ENCODE data around the gene PHF3.
A peak's percentile ranks its signal among the peaks of the same experiment; 100 is the strongest.

Gene PHF3

GRCh38 chr6:63672582-63673129 is 37.1 kb downstream of the PHF3 start:
- Mint-ChIP-seq H3K27ac (no peak overlapping the region), H3K9me3 (no peaks in the 10 kb centered on the region), H3K27me3 (no peaks in the 10 kb centered on the region), H3K36me3 (ENCODE audit: low read depth) (peaks cover 9% of the 10 kb centered on the region), H3K4me1 (peaks cover 38% of the 10 kb centered on the region), H3K4me3 (no peak overlapping the region)
- no peak for ATAC-seq
- no peak for DNase-seq

GRCh38 chr6:63673692-63674091 is 38.1 kb downstream of the PHF3 start:
- Mint-ChIP-seq H3K9me3 (no peaks in the 10 kb centered on the region), H3K27ac (no peak overlapping the region), H3K27me3 (no peaks in the 10 kb centered on the region), H3K4me3 (no peak overlapping the region), H3K4me1 (peaks cover 36% of the 10 kb centered on the region), H3K36me3 (ENCODE audit: low read depth) (peaks cover 9% of the 10 kb centered on the region)
- DNase-seq (no peak), ATAC-seq (no peak)

GRCh38 chr6:63674635-63675034 is 39.0 kb downstream of the PHF3 start:
- H3K4me1 Mint-ChIP-seq = peaks cover 38% of the 10 kb centered on the region
- peaks cover 10% of the 10 kb centered on the region for H3K36me3 Mint-ChIP-seq (ENCODE audit: low read depth)
- DNase-seq (no peak), ATAC-seq (peak; percentile 52)
- H3K9me3 Mint-ChIP-seq = no peaks in the 10 kb centered on the region
- H3K4me3 Mint-ChIP-seq = no peak overlapping the region
- no peaks in the 10 kb centered on the region for H3K27me3 Mint-ChIP-seq
- H3K27ac Mint-ChIP-seq = no peak overlapping the region

GRCh38 chr6:63675138-63675537 is 39.5 kb downstream of the PHF3 start:
- Mint-ChIP-seq H3K4me3 (no peak overlapping the region), H3K27ac (no peak overlapping the region), H3K36me3 (ENCODE audit: low read depth) (peaks cover 13% of the 10 kb centered on the region), H3K9me3 (no peaks in the 10 kb centered on the region), H3K4me1 (peaks cover 39% of the 10 kb centered on the region), H3K27me3 (no peaks in the 10 kb centered on the region)
- ATAC-seq (peak; percentile 36), DNase-seq (no peak)

- Mint-ChIP-seq H3K4me3 (no peak overlapping the region), H3K36me3 (ENCODE audit: low read depth) (peaks cover 21% of the 10 kb centered on the region)
These were observed 41.0 kb downstream of the PHF3 start for GRCh38 chr6:63676412-63677114.

GRCh38 chr6:63677282-63677681 is 41.7 kb downstream of the PHF3 start:
- H3K9me3 Mint-ChIP-seq = no peaks in the 10 kb centered on the region
- no peak overlapping the region for H3K27ac Mint-ChIP-seq
- ATAC-seq (no peak), DNase-seq (no peak)
- no peak overlapping the region for H3K4me3 Mint-ChIP-seq
- H3K27me3 Mint-ChIP-seq = no peaks in the 10 kb centered on the region
- peaks cover 39% of the 10 kb centered on the region for H3K4me1 Mint-ChIP-seq
- peaks cover 21% of the 10 kb centered on the region for H3K36me3 Mint-ChIP-seq (ENCODE audit: low read depth)

More at GRCh38 chr6:63676412-63677114, 41.0 kb downstream of the PHF3 start:
- ATAC-seq = no peak
- Mint-ChIP-seq H3K9me3 (no peaks in the 10 kb centered on the region), H3K27me3 (no peaks in the 10 kb centered on the region), H3K4me1 (peaks cover 42% of the 10 kb centered on the region), H3K27ac (no peak overlapping the region)
- DNase-seq = no peak

GRCh38 chr6:63683071-63683603 is 47.5 kb downstream of the PHF3 start:
- DNase-seq (no peak), ATAC-seq (no peak)
- Mint-ChIP-seq H3K4me3 (no peak overlapping the region), H3K27me3 (no peaks in the 10 kb centered on the region), H3K27ac (no peak overlapping the region), H3K9me3 (no peaks in the 10 kb centered on the region), H3K4me1 (peaks cover 55% of the 10 kb centered on the region), H3K36me3 (ENCODE audit: low read depth) (peaks cover 54% of the 10 kb centered on the region)

- DNase-seq (no peak), ATAC-seq (no peak)
- Mint-ChIP-seq H3K27me3 (no peaks in the 10 kb centered on the region), H3K4me1 (peaks cover 40% of the 10 kb centered on the region), H3K4me3 (no peak overlapping the region), H3K9me3 (no peaks in the 10 kb centered on the region), H3K36me3 (ENCODE audit: low read depth) (peaks cover 46% of the 10 kb centered on the region), H3K27ac (peak overlapping the region; percentile 23)
These were observed 50.1 kb downstream of the PHF3 start for GRCh38 chr6:63685446-63686379.

GRCh38 chr6:63689421-63689820 is 53.8 kb downstream of the PHF3 start:
- Mint-ChIP-seq H3K27ac (no peak overlapping the region), H3K4me3 (no peak overlapping the region), H3K4me1 (peaks cover 20% of the 10 kb centered on the region), H3K27me3 (no peaks in the 10 kb centered on the region), H3K9me3 (no peaks in the 10 kb centered on the region), H3K36me3 (ENCODE audit: low read depth) (peaks cover 35% of the 10 kb centered on the region)
- ATAC-seq (no peak), DNase-seq (no peak)

- Mint-ChIP-seq H3K36me3 (ENCODE audit: low read depth) (peaks cover 28% of the 10 kb centered on the region), H3K27ac (no peak overlapping the region), H3K4me1 (peaks cover 15% of the 10 kb centered on the region), H3K4me3 (no peak overlapping the region), H3K9me3 (no peaks in the 10 kb centered on the region), H3K27me3 (no peaks in the 10 kb centered on the region)
- ATAC-seq = no peak
- DNase-seq = no peak
These were observed 54.6 kb downstream of the PHF3 start for GRCh38 chr6:63690221-63690620.

GRCh38 chr6:63705707-63706106 is 70.1 kb downstream of the PHF3 start:
- ATAC-seq = no peak
- H3K4me1 Mint-ChIP-seq = peaks cover 13% of the 10 kb centered on the region

GRCh38 chr6:63706630-63707029 is 71.0 kb downstream of the PHF3 start:
- H3K27me3 Mint-ChIP-seq = no peaks in the 10 kb centered on the region
- DNase-seq (no peak), ATAC-seq (no peak)
- H3K4me1 Mint-ChIP-seq = peaks cover 13% of the 10 kb centered on the region
- H3K36me3 Mint-ChIP-seq (ENCODE audit: low read depth) = peaks cover 51% of the 10 kb centered on the region
- H3K4me3 Mint-ChIP-seq = no peak overlapping the region
- H3K27ac Mint-ChIP-seq = no peak overlapping the region
- no peaks in the 10 kb centered on the region for H3K9me3 Mint-ChIP-seq

More at GRCh38 chr6:63705707-63706106, 70.1 kb downstream of the PHF3 start:
- Mint-ChIP-seq H3K36me3 (ENCODE audit: low read depth) (peaks cover 48% of the 10 kb centered on the region), H3K4me3 (no peak overlapping the region), H3K27me3 (no peaks in the 10 kb centered on the region), H3K9me3 (no peaks in the 10 kb centered on the region), H3K27ac (no peak overlapping the region)
- no peak for DNase-seq

- Mint-ChIP-seq H3K27ac (no peak overlapping the region), H3K27me3 (no peaks in the 10 kb centered on the region), H3K36me3 (ENCODE audit: low read depth) (peaks cover 53% of the 10 kb centered on the region), H3K9me3 (no peaks in the 10 kb centered on the region), H3K4me3 (no peak overlapping the region), H3K4me1 (peaks cover 13% of the 10 kb centered on the region)
- ATAC-seq (no peak), DNase-seq (no peak)
These were observed 73.0 kb downstream of the PHF3 start for GRCh38 chr6:63708631-63709030.

GRCh38 chr6:63709148-63709547 is 73.5 kb downstream of the PHF3 start:
- Mint-ChIP-seq H3K4me3 (no peak overlapping the region), H3K36me3 (ENCODE audit: low read depth) (peaks cover 51% of the 10 kb centered on the region)
- ATAC-seq = no peak

More at GRCh38 chr6:63709148-63709547, 73.5 kb downstream of the PHF3 start:
- Mint-ChIP-seq H3K27me3 (no peaks in the 10 kb centered on the region), H3K9me3 (no peaks in the 10 kb centered on the region), H3K27ac (no peak overlapping the region), H3K4me1 (peaks cover 13% of the 10 kb centered on the region)
- no peak for DNase-seq
